Measurements from ENCODE around the gene ZNF253. TPM values are rescaled to one million over a fixed set of nuclear protein-coding genes. Genes with fewer than 3 reads are reported as not detected.

Gene ZNF253
- total RNA-seq, result 3.9 and 7.9 TPM in 2 replicates

DNA sequence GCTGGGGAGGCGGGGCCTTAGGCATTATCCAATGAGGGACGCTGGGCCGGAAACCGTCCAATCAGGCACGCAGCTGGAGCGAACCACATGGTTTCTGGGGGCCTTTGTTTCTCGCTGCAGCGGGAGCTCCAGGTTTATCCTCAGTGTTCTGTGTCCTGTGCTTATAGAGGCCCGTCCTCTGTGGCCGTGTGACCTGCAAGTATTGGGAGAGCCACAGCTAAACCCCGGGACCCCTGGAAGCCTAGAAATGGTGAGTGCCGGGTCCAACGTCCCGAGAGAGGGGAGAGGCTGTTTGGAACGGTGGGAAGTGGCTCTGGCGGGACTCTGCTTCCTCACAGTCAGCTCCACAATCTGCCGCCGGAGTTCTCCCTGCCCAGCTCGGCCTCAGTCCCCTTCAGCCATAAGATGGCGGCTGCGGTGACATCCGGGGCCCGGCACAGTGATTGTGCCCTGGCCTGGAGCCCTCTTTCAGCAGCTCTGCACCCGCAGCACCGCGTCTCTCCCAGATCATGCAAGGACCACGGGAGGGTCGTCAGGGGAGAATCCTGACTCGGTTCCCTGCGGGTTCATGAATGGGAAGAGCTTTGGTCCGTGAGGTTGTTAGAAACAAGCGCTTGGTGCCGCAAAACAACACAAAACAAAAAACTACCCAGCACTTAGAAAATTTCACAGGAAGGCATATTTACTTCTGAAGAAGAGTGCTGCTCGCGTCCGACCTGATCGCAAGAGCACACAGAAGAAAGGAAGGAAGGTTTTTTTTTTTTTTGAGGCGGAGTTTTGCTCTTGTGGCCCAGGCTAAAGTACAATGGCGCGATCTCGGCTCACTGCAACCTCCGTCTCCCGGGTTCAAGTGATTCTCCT lies at the start of gene ZNF253:
TSS of gene ZNF253 (plus strand) at position 133 of the 861 bp plus-strand sequence. CDS start at position 248, 115 bp downstream.

DNA sequence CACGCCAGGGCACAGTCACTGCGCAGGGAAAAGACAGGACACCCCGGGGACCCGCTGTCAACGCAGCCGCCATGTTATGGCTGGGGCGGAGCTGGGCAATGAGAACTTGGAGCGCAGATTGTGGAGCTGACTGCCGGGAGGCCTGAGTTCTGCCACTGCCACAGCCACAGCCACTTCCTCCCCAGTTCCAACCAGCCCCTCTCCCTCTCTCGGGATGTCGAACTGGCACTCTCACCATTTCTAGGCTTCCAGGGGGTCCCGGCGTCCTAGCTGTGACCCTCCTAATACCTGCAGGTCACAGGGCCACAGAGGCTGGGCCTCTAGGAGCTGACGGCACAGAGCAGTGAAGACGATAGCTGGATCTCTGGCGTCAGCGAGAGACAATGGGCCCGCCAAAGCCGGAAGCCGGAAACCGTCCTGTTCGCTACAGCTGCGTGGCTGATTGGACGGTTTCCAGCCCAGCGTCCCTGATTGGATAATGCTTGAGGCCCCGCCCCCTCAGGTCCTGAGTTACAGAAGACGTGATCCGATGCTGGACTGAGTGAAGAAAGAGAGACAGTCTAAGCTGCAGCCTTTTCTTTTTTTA lies 44.2 kb upstream of the ZNF253 start, which contains the start of gene ZNF506:
TSS of gene ZNF506 (minus strand) at position 385 of the 586 bp plus-strand sequence. CDS start at position 238, 147 bp downstream.

DNA sequence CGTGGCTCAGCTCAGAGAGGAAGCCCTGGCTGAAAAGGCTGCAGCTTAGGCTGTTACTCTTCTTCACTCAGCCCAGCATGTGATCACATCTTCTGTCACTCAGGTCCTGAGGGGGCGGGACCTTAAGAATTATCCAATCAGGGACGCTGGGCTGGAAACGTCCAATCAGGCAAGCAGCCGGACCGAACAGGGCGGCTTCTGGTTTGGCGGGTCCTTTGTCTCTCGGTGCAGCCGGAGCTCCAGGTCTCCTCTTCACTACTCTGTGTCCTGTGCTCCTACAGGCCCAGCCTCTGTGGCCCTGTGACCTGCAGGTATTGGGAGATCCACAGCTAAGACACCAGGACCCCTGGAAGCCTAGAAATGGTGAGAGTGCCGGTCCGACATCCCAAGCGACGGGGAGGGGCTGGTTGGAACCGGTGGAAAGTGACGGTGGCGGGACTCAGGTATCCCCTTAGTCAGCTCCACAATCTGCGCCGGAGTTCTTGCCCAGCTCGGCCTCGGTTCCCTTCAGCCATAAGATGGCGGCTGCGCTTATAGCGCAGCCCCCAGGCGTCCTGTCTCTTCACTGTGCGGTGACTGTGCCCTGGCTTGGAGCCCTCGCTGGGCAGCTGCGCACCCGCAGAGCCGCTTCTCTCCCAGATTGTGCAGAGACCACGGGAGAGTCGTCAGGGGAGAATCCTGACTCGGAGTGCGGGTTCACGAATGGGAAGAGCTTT lies 35.2 kb downstream of the ZNF253 start, which contains the start of gene ZNF93:
TSS of gene ZNF93 (plus strand) at position 218 of the 716 bp plus-strand sequence. CDS start at position 361, 143 bp downstream.

Other genes with a start within 250 kb of the ZNF253 start
- 0.13 and 6.0 TPM in 2 replicates for gene PBX4, start 247.2 kb upstream of the ZNF253 start, total RNA-seq
- 0.65 and 9.2 TPM in 2 replicates for gene LPAR2, start 237.7 kb upstream of the ZNF253 start, total RNA-seq
- 11.6 and 13.8 TPM in 2 replicates for gene GMIP, start 222.2 kb upstream of the ZNF253 start, total RNA-seq
- gene ATP13A1, start 202.2 kb upstream of the ZNF253 start, total RNA-seq, result 46.9 and 51.2 TPM in 2 replicates
- gene ZNF101, start 197.0 kb upstream of the ZNF253 start, total RNA-seq, result 2.5 and 4.3 TPM in 2 replicates
- 1.7 and 2.2 TPM in 2 replicates for gene ZNF14, start 132.8 kb upstream of the ZNF253 start, total RNA-seq
- gene ZNF506, start 44.1 kb upstream of the ZNF253 start, total RNA-seq, result 6.5 and 18.7 TPM in 2 replicates
- gene ZNF93, start 35.1 kb downstream of the ZNF253 start, total RNA-seq, result 6.1 and 9.1 TPM in 2 replicates
- 1.3 and 5.0 TPM in 2 replicates for gene ZNF682, start 173.6 kb downstream of the ZNF253 start, total RNA-seq
- gene ZNF90, start 212.1 kb downstream of the ZNF253 start, total RNA-seq, result 1.8 and 5.2 TPM in 2 replicates

Measured in epithelial cell of alveolus of lung (primary cell).